ENCODE results near the gene WNK2.

Gene WNK2

DNA sequence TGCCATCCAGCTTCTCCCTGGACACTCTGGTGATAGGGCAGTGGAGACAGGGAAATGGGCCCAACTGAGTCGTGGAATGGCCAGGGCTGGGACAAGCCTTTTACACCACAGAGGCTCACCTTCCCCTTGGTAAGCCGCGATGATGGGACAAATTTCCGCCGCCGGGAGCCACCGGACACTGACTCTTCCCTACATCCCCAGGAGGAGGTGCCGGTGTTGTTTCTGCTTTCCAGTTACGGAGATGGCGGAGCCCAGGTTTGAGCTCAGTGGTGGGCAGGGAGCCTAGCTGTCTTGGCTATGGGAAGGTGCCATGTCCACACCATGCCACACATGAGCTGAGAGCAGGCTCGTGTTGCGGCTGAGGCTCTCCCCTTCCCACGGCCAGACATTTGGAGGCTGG lies 19.9 kb upstream of the WNK2 start:
- DNase-seq, result no peak

DNA sequence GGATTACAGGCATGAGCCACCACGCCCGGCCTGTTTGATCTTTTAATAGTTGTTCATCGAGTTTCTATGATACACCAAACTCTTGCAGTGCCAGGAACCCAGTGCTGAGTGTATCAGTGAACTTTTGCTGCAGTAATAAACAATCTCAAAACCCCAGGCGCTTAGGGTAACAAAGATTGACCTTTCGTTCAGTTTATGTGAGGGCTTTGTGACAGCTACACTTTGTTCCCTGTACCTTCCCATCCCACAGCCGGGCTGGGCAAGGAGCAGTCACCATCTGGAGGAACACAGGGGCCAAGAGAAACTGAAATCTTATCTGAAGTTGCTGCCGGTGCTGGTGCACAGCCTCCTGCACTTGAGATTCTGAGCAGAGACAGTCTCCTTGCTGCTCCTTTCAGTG lies 17.2 kb upstream of the WNK2 start:
- no peak for DNase-seq

DNA sequence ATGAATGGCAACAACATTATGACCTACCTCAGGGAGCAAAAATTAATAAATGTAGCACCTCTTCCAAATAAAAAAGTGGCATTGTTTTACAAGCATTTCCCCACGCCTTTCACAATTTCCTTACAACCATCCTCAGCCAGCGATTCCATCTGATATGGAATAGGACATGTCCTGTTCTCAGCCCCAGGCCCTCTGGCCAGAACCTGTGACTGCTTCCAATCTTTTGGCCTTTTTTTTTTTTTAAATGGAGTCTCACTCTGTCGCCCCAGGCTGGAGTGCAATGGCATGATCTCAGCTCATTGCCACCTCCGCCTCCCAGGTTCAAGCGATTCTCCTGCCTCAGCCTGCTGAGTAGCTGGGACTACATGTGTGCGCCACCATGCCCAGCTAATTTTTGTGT lies 16.8 kb upstream of the WNK2 start:
- no peak for DNase-seq

DNA sequence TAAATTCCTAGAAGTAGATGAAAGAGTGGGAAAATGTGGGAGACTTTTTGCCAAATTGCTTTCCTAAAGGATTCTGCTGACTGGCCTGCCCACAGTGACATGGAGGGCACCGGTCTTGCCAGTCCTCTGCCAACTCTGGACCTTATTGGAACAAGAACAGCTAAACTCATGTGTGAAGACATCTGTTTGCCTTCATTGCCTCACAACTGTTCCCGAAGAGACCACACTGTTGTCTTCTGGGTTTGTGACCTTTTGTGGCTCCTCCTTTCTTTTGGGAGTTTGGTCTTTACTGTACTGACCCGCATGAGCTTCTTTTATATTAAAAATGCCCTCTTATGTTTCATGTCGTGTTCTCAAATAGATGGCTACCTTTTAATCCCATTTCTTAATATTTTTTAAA lies 16.1 kb upstream of the WNK2 start:
- no peak for DNase-seq

DNA sequence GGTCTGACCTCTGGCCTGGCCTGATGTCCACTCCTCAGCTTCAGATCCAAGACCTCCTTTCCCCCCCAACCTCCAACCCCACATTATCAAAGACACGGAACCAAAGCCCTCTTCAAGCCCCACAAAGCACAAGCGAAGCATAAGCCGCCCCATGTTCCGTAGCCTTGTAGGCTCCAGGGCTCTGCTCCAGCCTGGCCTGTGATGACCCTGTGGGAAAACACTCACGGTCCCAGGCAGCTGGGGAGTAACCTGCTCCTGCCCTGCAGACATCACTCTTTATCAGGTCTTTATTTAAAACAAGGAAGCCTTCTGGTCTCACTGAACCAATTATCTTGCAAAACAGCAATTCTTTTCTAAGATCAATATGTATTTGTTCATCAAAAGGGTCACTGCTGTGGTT lies 15.4 kb upstream of the WNK2 start:
- no peak for DNase-seq

DNA sequence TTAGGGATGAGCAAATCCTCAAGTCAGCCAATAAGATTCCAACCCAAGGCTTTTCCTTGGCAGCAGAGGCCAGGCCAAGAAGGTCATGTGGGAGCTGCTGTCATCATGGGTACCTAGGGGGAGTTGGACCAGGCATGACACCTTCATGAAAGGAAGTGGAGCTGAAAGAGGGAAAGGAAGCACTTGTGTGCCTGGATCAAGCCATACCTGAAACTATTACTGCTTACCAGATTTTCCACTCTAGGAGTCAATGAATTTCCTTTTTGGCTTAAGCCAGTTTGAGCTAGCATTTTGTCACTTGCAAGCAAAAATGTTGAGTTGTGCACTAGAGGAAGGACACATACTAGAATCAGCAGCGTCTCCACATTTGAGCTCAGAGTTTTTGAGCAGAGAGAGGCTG lies 14.5 kb upstream of the WNK2 start:
- no peak for DNase-seq

DNA sequence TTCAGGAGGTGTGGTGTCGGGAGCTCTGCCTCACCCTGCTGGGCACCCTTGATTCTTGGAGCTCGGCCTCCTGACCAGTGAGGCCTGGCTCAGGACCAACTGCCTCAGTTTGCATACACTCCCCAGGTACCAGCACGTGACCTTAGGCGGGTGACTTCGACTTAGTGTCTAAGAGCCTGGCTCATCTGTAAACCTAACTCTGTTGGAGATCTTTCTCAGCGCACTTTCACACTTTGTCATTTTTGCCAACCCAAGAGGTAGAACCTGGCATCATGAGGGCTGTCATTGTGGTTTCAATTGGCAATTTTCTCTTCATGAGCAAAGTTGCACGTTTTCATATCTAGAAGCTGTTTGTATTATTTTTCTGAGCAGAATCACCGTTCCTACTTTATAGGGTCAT lies 13.4 kb upstream of the WNK2 start:
- no peak for DNase-seq

DNA sequence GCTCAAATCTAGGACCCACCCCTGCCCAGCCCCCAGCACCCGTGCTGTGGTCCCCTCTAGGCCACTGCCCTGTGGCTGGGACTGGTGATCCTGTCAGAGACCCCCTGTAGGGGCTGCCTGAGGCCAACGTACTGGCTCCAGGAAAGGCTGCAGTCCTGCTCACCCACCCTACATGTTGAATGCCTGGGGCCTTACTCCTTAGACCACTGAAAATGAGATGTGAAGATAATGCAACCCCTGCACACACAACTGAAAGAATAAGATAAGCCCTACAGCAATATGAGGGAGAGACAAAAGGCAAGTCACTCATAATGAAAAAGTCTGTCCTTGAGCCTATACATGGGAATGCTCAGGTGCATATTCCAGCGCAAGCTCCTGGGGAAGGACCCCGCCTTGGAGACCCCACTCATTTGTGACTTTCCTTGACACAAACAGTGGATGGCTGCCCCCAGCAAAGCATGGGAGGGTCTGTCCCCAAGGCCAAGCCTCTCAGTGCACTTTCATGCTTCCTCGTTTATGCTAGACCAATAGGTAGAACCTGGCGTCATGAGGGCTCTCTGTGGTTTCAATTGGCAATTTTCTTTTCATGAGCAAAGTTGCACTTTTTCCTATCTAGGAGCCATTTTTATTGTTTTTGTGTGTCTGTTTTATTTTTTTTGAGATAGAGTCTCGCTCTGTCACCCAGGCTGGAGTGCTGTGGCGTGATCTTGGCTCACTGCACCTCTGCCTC lies 12.5 kb upstream of the WNK2 start:
- no peak for DNase-seq

DNA sequence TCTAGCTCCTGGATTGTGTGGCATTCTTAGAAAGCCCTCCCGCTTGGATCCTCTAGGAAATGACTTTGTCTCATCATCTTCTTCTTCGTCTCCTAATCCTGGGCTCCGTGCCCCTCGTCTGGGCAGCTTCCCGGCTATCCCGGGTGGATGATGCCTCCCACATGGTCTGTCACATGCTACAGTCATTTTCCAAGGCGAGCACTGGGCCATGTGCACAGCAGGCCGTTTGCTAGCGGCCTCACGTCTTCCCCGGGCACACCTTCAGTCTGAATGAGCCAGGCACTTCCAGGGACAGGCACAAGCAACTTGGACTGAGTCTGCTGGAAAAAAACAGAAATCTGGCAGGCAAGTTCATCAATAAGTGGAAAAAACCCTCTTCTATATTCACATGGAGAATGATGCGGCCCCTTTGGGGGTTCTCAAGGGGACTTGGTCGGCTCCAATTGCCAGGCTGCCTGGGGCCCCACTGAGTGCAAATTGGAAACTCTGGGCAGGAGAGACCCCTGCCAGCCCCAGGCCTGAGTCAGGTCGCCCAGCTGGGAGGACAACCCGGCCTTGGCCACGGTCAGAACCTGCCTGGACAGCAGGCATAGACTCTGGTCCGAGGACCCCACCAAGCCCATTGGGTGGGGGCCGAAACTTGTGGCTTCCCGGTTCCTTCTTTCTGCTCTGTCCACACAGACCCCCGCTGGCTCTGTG lies 11.1 kb upstream of the WNK2 start:
- no peak for DNase-seq

DNA sequence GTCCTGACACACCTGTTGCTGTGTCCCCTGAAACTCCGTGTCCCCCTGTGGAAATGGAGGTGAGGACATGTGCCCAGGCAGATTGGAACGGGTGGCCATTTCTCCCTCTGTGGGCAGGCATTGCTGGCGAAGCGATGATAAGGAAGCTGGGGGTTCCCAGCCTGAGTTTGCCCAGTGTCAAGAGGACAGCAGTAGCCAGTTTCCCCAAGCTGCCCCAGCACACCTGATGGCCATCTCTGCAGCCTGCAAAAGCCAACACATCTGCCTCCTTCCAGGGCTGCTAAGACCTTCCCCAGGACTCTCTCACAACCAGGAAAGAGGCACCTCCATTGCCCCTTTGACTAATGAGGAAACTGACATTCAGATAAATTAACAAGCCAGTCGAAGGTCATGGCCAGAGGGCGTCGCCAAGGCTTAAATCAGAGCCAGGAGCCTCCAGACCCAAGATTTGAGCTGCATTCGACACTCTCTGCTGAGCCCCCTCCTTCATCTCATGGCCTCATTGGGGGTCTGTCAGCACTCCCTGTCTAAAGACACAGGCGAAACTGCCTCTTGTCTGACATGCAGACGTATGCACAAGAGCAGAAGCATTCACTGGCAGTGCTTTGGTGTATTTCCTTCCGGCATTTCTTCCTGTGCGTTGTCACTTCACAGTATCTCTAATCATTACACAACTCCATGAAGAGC lies 10.4 kb upstream of the WNK2 start:
- DNase-seq, result no peak

DNA sequence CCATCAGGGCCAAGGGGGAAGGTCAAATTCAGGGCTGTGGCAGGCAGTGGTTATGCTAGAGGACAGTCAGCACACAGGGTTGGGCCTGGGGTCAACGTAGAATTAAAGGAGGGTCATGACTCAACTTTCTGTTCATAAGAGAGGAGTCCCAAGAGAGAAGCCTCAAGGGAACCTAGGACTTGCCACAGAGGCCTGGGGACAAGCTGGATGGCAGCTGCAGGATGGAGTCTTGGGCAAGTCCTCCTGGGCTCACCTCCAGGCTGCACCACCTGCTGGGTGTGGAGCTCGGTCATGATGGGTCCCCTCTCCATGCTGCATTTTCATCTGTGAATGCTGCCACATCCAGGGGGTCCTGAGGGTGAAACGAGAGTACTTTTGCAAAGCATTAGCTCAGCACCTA lies 9.0 kb upstream of the WNK2 start:
- DNase-seq, result no peak

DNA sequence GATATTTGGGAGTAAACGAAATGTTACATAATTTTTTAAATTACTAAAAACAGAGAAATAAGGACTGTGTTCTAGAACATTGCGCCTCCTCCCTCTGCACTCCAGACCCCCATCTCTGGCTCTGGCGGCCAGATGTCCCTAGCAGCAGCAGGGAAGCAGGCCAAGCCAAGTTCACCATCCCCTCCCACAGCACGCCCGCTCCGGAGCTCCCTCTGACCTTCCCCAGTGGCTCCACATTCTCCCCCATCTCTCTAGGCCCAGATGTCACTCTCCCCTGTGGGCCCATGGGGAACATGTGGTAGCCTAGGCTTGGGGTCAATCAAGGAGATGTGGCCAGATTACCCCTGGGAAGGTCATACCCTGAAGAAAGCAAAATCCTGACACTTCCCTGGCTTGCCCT lies 6.3 kb upstream of the WNK2 start:
- DNase-seq, result no peak

DNA sequence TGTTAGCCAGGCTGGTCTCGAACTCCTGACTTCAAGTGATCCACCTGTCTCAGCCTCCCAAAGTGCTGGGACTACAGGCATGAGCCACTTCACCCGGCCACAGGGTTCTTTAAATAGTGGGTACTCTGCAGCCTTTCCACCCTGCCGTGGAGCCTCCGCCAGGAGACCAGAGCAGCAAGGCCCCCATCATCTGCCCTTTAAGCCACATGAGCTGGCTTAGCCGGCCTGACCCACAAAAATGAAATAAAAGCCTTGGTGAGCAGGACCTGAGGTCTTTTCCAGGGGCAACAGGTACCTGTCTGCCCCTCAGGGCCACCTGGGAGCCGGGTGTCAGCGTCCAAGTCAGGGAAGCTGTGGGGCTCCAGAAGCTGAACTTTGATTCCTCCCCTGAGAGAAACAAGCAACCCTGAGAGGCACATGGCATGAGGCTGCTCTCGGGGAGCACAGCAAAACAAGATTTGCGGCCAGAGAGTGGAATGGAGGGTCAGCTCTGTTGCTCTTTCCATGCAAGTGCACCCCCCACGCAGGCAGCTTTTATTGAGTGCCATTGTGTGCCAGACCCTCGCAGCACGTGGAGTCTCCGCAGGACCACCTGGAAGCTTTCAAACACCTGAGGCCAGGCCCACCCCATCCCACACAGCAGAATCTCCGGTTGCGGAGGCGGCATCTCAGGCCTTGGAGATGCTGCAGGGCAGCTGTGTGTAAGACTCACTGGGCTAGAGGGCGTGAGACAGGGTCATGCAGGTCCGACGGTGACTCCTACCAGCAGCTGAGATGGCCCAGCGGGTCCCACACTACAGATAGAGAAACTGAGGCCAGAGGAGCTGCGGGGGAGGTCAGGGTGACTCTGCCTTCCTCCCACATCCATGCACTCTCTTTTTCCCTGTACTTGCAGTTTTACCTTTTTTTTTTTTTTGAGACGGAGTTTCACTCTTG lies 4.8 kb upstream of the WNK2 start:
- DNase-seq, result no peak

DNA sequence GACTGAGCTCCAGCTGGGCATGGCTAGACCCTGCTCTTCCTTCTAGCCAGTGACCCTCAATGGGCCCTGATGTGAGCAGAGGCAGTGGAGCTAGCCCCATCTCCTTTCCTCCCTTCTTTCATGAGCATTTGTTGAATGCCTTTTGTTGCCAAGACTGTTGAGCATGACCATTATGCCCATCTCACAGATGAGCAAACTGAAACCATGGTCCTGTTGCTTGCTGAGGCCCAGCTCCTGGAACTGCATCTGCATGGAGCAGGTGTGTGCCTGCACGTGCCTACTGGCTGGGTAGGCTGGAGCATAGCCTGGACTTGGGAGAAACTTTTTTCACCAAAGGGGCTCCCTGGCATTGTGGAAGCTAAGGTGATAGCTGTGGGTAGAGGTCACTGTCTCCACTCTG lies 3.0 kb upstream of the WNK2 start:
- DNase-seq, result no peak

DNA sequence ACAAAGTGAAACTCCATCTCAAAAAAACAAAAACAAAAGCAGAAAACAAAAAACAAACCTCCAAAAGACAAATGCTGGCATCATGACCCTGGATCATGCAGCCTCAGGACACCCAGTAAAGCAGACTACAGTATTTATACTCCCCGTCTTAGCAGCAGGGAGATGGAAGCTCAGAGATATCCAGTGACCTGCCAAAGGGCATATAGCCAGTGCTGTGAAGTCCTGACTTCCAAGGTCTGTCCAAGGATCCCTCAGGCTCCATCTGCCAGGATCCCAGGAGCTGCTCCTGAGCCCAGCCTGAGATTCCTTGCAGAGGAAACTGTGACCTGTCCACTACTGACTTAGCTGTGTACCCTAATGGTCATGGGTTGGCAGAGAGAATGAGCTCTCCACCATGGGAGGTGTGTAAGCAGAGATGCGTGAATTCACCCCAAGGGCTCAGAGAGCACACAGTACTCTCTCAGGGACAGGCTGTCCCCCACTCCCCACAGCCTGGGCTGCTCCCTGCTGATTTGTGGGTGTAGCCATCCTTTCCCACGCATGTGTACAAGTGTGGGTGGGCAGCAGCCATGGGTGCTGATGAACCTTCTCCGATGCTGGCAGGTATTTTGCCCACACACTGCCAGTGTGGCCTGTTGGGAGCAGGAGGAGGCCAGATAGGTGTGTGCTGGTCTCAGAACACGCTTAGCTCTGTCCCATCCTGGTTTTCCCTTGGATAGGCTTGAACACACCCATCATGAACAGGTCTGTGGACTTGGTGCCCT lies 2.1 kb upstream of the WNK2 start:
- DNase-seq, result no peak

DNA sequence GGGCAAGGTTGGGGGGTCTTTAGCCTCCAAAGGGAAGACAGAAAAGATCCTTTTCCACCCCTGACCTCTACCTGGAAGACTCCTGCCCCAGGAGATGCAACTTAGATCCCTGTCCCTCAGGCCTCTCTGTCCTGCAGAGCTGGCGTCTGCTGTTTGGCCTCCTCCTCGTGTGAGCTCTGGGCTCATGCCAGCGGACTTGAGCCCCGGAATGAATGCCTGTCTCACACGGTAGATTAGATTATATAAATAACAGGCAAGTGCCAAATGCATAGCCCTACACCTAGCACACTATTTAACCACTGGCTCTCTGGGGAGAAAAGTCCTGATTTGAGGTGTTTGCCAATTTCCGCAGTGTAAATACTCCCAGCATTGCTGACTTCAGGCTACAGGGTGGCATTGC lies 1.4 kb upstream of the WNK2 start:
- no peak for DNase-seq

DNA sequence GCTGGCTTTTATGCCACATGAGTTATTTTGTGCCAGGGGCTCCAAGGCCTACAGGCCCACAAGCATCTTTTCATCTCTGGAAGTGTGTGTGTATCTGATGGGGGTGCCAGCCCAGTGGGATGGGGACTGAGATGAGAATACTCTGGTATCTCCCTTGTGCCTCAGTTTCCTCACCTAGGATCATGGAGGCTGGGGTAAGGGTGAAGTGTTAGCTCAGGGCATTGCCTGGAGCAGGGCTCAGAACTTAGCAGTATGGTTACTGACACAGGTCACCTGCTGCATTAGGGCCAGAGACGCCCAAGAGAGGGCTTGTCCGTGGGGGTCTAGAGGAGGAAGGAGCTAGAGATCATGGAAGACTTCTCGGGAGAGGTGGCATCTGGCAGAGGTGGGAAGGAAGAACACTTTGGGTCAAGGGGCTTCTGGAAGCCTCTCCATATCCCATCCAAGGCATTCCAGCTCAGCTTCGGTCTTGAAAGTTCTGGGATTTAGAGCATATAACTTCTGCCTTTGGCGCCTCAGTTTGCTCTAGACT lies 742 bp upstream of the WNK2 start:
- DNase-seq, result no peak

DNA sequence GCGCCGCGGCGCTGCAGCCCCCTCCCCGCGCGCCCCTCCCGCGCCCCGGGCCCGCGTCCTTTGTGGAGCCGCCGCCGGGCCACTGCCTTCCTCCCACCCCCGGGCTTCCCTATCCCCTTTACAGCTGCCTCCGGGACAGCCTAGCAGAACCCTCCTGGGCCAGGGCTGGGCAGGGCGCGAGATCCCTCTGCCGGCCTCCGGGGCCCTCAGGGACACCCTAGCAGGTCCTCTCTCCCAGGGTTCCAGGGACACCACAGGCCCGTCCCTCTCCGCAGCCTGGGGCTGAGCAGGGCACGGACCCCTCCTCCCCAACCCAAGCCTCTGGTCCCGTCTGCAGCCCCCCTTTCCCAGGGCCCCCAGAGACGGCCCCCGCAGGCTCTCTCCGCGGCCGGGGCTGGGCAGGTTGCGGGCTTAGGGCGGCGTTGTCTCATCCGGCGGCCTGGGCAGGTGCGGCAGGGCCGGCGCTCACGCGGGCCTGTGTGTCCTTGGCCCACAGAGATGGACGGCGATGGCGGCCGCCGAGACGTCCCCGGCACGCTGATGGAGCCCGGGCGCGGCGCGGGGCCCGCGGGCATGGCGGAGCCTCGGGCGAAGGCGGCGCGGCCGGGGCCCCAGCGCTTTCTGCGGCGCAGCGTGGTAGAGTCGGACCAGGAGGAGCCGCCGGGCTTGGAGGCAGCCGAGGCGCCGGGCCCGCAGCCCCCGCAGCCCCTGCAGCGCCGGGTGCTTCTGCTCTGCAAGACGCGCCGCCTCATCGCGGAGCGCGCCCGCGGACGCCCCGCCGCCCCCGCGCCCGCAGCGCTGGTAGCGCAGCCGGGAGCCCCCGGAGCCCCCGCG lies 710 bp downstream of the WNK2 start:
- no peak for DNase-seq

DNA sequence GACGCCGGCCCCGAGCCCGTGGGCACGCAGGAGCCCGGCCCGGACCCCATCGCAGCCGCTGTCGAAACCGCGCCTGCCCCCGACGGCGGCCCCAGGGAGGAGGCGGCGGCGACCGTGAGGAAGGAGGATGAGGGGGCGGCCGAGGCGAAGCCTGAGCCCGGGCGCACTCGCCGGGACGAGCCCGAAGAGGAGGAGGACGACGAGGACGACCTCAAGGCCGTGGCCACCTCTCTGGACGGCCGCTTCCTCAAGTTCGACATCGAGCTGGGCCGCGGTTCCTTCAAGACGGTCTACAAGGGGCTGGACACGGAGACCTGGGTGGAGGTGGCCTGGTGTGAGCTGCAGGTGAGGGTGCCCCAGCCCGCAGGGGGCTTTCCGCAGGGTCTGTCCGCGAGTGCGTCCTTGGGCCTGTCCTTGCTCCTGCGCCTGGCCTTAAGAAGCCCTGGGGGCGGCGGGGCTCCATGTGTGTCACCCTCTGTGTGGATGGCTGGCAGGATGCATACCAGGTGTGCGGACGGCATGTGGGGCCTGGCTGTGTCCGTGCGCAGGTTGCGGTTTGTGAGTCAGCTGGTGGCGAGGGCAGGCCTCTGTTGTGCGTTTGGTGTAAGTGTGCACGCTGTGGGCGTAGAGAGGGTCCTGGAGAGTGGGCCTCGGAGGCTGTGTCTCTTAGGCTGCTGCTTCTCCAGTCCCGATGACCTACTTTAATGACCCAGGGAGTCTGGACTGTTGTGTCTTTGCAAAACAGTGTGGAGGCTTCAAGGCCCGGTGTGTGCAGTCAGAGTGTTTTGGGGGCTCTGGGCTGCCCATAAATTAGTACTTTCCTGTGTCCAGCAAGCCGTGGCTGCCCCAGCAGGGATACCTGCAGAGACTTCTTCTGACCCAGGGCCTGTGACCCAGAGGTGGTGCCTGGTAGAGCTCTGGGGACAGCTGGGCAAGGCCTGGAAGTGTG lies 1.6 kb downstream of the WNK2 start:
- DNase-seq, result no peak
